ENCODE data around the gene MIPOL1.
"Not testable (repeated sequence)": the region's sequence is repeated elsewhere in the genome, so short reads cannot be mapped to it uniquely, and the experiment has no call there.

Gene MIPOL1

DNA sequence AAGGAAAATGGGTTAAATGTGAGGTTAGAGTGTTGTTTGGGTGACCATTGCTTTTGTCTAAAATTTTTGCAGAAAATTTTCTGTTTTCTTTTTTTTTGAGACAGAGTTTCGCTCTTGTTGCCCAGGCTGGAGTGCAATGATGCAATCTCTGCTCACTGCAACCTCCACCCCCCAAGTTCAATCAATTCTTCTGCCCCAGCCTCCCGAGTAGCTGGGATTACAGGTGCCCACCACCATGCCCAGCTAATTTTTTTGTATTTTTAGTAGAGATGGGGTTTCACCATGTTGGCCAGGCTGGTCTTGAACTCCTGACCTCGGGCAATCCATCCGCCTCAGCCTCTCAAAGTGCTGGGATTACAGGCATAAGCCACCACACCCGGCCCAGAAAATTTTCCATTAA is 130.2 kb downstream of the MIPOL1 start:
- H3K4me3 ChIP-seq (ENCODE audit: low read length in 2 of 2); H2BK120ac ChIP-seq (ENCODE audit: low read depth, low read length); H3K23ac ChIP-seq (ENCODE audit: low read depth, low read length, poor library complexity); H4K8ac ChIP-seq (ENCODE audit: low read depth, low read length); H3K9me3 ChIP-seq (replicated peaks in 1 of 2; ENCODE audit: control insufficient read depth in 2 of 2, insufficient read depth in 1 of 2, low read depth in 1 of 2, low read length in 2 of 2); H2BK15ac ChIP-seq (ENCODE audit: low read length); H2BK5ac ChIP-seq (ENCODE audit: low read length); H2BK12ac ChIP-seq (ENCODE audit: low read length); DNase-seq (ENCODE audit: low spot score); H3K4ac ChIP-seq (ENCODE audit: low read length); H3K4me2 ChIP-seq (ENCODE audit: insufficient read depth, low read length, poor library complexity, severe bottlenecking); H3K4me1 ChIP-seq (ENCODE audit: control insufficient read depth in 2 of 2, insufficient read depth in 1 of 2, low read depth in 1 of 2, low read length in 2 of 2); H3K9ac ChIP-seq (ENCODE audit: low read depth, low read length, poor library complexity); H2AK5ac ChIP-seq (ENCODE audit: low read depth, low read length); H2AFZ ChIP-seq (ENCODE audit: low read length); H4K91ac ChIP-seq (ENCODE audit: low read depth, low read length, poor library complexity); H3K27ac ChIP-seq (replicated peaks; ENCODE audit: low read length); H3K18ac ChIP-seq (ENCODE audit: low read length); H3K36me3 ChIP-seq (replicated peaks in 1 of 2; ENCODE audit: control insufficient read depth in 2 of 2, insufficient read depth in 2 of 2, low read length in 2 of 2); H3K27me3 ChIP-seq (ENCODE audit: control insufficient read depth in 3 of 3, insufficient read depth in 3 of 3, low read depth in 1 of 3, low read length in 3 of 3); H3K79me1 ChIP-seq (ENCODE audit: low read depth, low read length); H3K14ac ChIP-seq (ENCODE audit: low read length): not testable (repeated sequence)
- no CpG with 5 or more reads among the region's 5 CpGs for WGBS, 2 donors (ENCODE audit: extremely low coverage in 2 of 2, insufficient read length in 2 of 2, insufficient replicate concordance in 1 of 2)

DNA sequence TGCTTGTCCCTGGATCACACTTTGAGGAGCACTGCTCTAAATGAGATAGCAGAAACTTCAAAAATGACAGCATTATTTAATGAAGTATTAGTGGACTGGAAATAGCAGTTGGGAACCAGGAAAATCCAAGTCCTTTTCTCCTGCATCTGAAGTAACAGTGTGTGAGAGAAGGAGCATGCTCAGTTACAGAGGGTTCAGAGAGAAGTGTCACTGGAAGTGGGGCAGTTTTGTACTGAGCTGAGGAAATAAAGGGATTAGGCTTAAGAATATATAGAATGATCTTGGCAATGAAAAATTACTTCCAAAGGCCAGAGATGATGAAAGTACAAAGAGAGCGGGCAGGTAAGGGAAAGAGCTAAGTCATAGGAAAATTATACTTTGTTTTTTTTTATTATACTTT is 130.9 kb downstream of the MIPOL1 start:
- no peak overlapping the region for H3K4me2 ChIP-seq (ENCODE audit: insufficient read depth, low read length, poor library complexity, severe bottlenecking)
- H3K18ac ChIP-seq (ENCODE audit: low read length), result no peak overlapping the region
- H3K79me1 ChIP-seq (ENCODE audit: low read depth, low read length), result no peaks in the 10 kb centered on the region
- H3K9ac ChIP-seq (ENCODE audit: low read depth, low read length, poor library complexity), result no peak overlapping the region
- no peak overlapping the region for H3K4ac ChIP-seq (ENCODE audit: low read length)
- H2BK5ac ChIP-seq (ENCODE audit: low read length), result no peak overlapping the region
- H3K14ac ChIP-seq (ENCODE audit: low read length), result no peak overlapping the region
- no peak overlapping the region for H2AFZ ChIP-seq (ENCODE audit: low read length)
- peaks cover 0 to 8% of the 10 kb centered on the region in 2 donors for H3K9me3 ChIP-seq (replicated peaks in 1 of 2; ENCODE audit: control insufficient read depth in 2 of 2, insufficient read depth in 1 of 2, low read depth in 1 of 2, low read length in 2 of 2)
- H4K8ac ChIP-seq (ENCODE audit: low read depth, low read length), result no peak overlapping the region
- H2BK15ac ChIP-seq (ENCODE audit: low read length), result no peak overlapping the region
- H2BK12ac ChIP-seq (ENCODE audit: low read length), result no peak overlapping the region
- H2AK5ac ChIP-seq (ENCODE audit: low read depth, low read length), result no peak overlapping the region
- DNase-seq (ENCODE audit: low spot score), result no peak
- H3K27ac ChIP-seq (replicated peaks; ENCODE audit: low read length), result no peak overlapping the region
- no peaks in the 10 kb centered on the region for H3K27me3 ChIP-seq (ENCODE audit: control insufficient read depth in 3 of 3, insufficient read depth in 3 of 3, low read depth in 1 of 3, low read length in 3 of 3)
- H3K23ac ChIP-seq (ENCODE audit: low read depth, low read length, poor library complexity), result no peak overlapping the region
- no peak overlapping the region for H2BK120ac ChIP-seq (ENCODE audit: low read depth, low read length)
- H3K4me3 ChIP-seq (ENCODE audit: low read length in 2 of 2), result no peak overlapping the region
- no peaks in the 10 kb centered on the region for H3K4me1 ChIP-seq (ENCODE audit: control insufficient read depth in 2 of 2, insufficient read depth in 1 of 2, low read depth in 1 of 2, low read length in 2 of 2)
- no CpG with 5 or more reads among the region's 1 CpG for WGBS, 2 donors (ENCODE audit: extremely low coverage in 2 of 2, insufficient read length in 2 of 2, insufficient replicate concordance in 1 of 2)
- H3K36me3 ChIP-seq (replicated peaks in 1 of 2; ENCODE audit: control insufficient read depth in 2 of 2, insufficient read depth in 2 of 2, low read length in 2 of 2), result no peaks in the 10 kb centered on the region
- no peak overlapping the region for H4K91ac ChIP-seq (ENCODE audit: low read depth, low read length, poor library complexity)

DNA sequence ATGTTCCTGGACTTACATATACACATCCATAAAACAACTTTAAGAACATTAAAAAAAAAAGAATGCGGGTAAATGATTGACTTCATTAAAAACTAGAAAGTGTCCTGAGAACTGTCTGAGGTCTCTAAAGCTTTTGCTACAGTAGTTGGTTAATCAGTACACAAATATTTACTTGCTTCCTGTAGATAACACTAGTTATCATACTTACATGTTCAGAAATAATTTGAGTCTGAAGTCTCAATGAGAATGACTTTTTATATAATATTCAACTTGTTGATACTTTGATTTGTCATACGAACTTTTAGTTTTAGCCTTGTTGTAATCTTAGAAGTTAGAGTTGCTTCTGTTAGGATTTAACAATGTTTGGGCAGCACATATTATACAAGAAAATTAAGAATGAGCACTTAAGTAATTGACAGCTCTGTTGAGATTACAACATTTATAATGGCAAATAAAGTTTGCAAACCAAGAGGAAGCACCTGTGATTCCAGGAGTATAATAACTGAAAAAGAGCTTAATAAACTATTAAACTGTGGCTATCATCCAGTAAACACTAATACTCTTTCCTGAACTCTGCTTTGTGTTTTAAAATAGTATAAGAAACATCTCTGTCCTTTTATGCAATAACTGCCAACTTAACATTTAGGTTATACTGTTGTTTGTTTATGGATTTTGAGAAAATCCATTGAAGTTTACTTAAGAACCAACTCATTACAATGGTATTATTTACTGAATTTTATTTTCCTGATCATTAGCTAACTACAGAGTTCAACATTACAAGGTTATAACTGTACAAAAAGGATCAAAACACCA is 131.7 kb downstream of the MIPOL1 start:
- Histone ChIP-seq H2BK12ac (ENCODE audit: low read length) (no peak overlapping the region), H2BK5ac (ENCODE audit: low read length) (no peak overlapping the region), H3K27ac (replicated peaks; ENCODE audit: low read length) (no peak overlapping the region), H2BK120ac (ENCODE audit: low read depth, low read length) (no peak overlapping the region), H3K4me3 (ENCODE audit: low read length in 2 of 2) (no peak overlapping the region), H3K27me3 (ENCODE audit: control insufficient read depth in 3 of 3, insufficient read depth in 3 of 3, low read depth in 1 of 3, low read length in 3 of 3) (no peaks in the 10 kb centered on the region), H4K91ac (ENCODE audit: low read depth, low read length, poor library complexity) (no peak overlapping the region), H3K18ac (ENCODE audit: low read length) (no peak overlapping the region), H3K4me1 (ENCODE audit: control insufficient read depth in 2 of 2, insufficient read depth in 1 of 2, low read depth in 1 of 2, low read length in 2 of 2) (no peaks in the 10 kb centered on the region), H3K79me1 (ENCODE audit: low read depth, low read length) (no peaks in the 10 kb centered on the region), H3K9me3 (replicated peaks in 1 of 2; ENCODE audit: control insufficient read depth in 2 of 2, insufficient read depth in 1 of 2, low read depth in 1 of 2, low read length in 2 of 2) (peaks cover 0 to 8% of the 10 kb centered on the region in 2 donors), H3K4me2 (ENCODE audit: insufficient read depth, low read length, poor library complexity, severe bottlenecking) (no peak overlapping the region), H2AK5ac (ENCODE audit: low read depth, low read length) (no peak overlapping the region), H3K36me3 (replicated peaks in 1 of 2; ENCODE audit: control insufficient read depth in 2 of 2, insufficient read depth in 2 of 2, low read length in 2 of 2) (no peaks in the 10 kb centered on the region), H3K14ac (ENCODE audit: low read length) (no peak overlapping the region), H3K23ac (ENCODE audit: low read depth, low read length, poor library complexity) (no peak overlapping the region), H3K9ac (ENCODE audit: low read depth, low read length, poor library complexity) (no peak overlapping the region), H2BK15ac (ENCODE audit: low read length) (no peak overlapping the region), H2AFZ (ENCODE audit: low read length) (no peak overlapping the region), H4K8ac (ENCODE audit: low read depth, low read length) (no peak overlapping the region), H3K4ac (ENCODE audit: low read length) (no peak overlapping the region)
- no CpG with 5 or more reads among the region's 2 CpGs for WGBS, 2 donors (ENCODE audit: extremely low coverage in 2 of 2, insufficient read length in 2 of 2, insufficient replicate concordance in 1 of 2)
- DNase-seq (ENCODE audit: low spot score), result no peak

DNA sequence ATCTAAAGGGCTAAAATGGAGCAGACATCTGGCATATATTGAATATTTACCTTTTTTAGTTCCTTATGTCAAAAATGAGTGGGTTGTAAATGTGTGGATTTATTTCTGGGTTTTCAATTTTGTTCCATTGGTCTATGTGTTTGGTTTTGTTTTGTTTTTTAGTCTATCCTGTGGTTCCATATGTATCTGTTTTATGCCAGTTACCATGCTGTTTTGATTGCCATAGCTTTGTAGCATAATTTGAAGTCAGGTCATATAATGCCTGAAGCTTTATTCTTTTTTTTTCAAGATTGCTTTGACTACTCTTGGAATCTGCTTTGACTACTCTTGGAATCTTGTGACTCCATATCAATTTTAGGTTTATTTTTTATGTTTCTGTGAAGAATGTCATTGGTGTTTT is 133.2 kb downstream of the MIPOL1 start:
- no peak overlapping the region for H2BK120ac ChIP-seq (ENCODE audit: low read depth, low read length)
- DNase-seq (ENCODE audit: low spot score), result no peak
- no peak overlapping the region for H3K4me2 ChIP-seq (ENCODE audit: insufficient read depth, low read length, poor library complexity, severe bottlenecking)
- no peak overlapping the region for H2AFZ ChIP-seq (ENCODE audit: low read length)
- H3K27me3 ChIP-seq (ENCODE audit: control insufficient read depth in 3 of 3, insufficient read depth in 3 of 3, low read depth in 1 of 3, low read length in 3 of 3), result no peaks in the 10 kb centered on the region
- H3K79me1 ChIP-seq (ENCODE audit: low read depth, low read length), result no peaks in the 10 kb centered on the region
- no peak overlapping the region for H3K9ac ChIP-seq (ENCODE audit: low read depth, low read length, poor library complexity)
- no peak overlapping the region for H3K23ac ChIP-seq (ENCODE audit: low read depth, low read length, poor library complexity)
- no peak overlapping the region for H3K4ac ChIP-seq (ENCODE audit: low read length)
- no peak overlapping the region for H2BK12ac ChIP-seq (ENCODE audit: low read length)
- no peak overlapping the region for H2BK5ac ChIP-seq (ENCODE audit: low read length)
- H3K18ac ChIP-seq (ENCODE audit: low read length), result no peak overlapping the region
- H3K4me1 ChIP-seq (ENCODE audit: control insufficient read depth in 2 of 2, insufficient read depth in 1 of 2, low read depth in 1 of 2, low read length in 2 of 2), result no peaks in the 10 kb centered on the region
- H3K36me3 ChIP-seq (replicated peaks in 1 of 2; ENCODE audit: control insufficient read depth in 2 of 2, insufficient read depth in 2 of 2, low read length in 2 of 2), result no peaks in the 10 kb centered on the region
- no peak overlapping the region for H2AK5ac ChIP-seq (ENCODE audit: low read depth, low read length)
- H3K14ac ChIP-seq (ENCODE audit: low read length), result no peak overlapping the region
- H3K9me3 ChIP-seq (replicated peaks in 1 of 2; ENCODE audit: control insufficient read depth in 2 of 2, insufficient read depth in 1 of 2, low read depth in 1 of 2, low read length in 2 of 2), result peaks cover 0 to 8% of the 10 kb centered on the region in 2 donors
- H3K27ac ChIP-seq (replicated peaks; ENCODE audit: low read length), result no peak overlapping the region
- H3K4me3 ChIP-seq (ENCODE audit: low read length in 2 of 2), result no peak overlapping the region
- no peak overlapping the region for H2BK15ac ChIP-seq (ENCODE audit: low read length)
- no peak overlapping the region for H4K8ac ChIP-seq (ENCODE audit: low read depth, low read length)
- H4K91ac ChIP-seq (ENCODE audit: low read depth, low read length, poor library complexity), result no peak overlapping the region
